K562 (cell line): ENCODE data around the gene PPM1D. TPM values are rescaled to one million over a fixed set of nuclear protein-coding genes. Genes with fewer than 3 reads are reported as not detected.

Experiments
- CBFA2T3 ChIP-seq: fragments of 450-650 bp; IDR thresholded peaks from 2 replicates; pipeline ENCODE4 v1.6.1; 2017
- GATA2 ChIP-seq: sonication (generic); formaldehyde crosslinking; IDR thresholded peaks from 2 replicates; pipeline ENCODE4 v1.4.0; 2020; ENCODE audit warnings: mild to moderate bottlenecking, missing genetic modification reagents
- MTA2 ChIP-seq: fragments of 450-650 bp; IDR thresholded peaks from 2 replicates; pipeline ENCODE4 v1.6.1; 2016; ENCODE audit warnings: low read depth
- POLR2H ChIP-seq: IDR thresholded peaks from 2 replicates; pipeline ENCODE4 v1.6.1; 2016; ENCODE audit warnings: missing genetic modification characterization, low read depth, mild to moderate bottlenecking, control low read depth, missing compliant biosample characterization, moderate library complexity
- SIN3B ChIP-seq: fragments of 450-650 bp; IDR thresholded peaks from 2 replicates; pipeline ENCODE4 v1.6.1; 2017; ENCODE audit warnings: low read depth, mild to moderate bottlenecking, moderate library complexity
- SOX6 ChIP-seq: fragments of 450-650 bp; IDR thresholded peaks from 2 replicates; pipeline ENCODE4 v1.6.1; 2014; ENCODE audit warnings: mild to moderate bottlenecking
- SRF ChIP-seq, 2 experiments: fragments of 250-450, 450-650 bp in 1 of 2; sonication (Bioruptor Pico) in 1 of 2; sonication (generic) in 1 of 2; formaldehyde crosslinking; IDR thresholded peaks; 2 replicates each; pipeline versions ENCODE4 v1.5.0 to v1.5.1; 2020 to 2022; ENCODE audit warnings: mild to moderate bottlenecking in 1 of 2, missing genetic modification reagents in 1 of 2
- SRSF9 ChIP-seq: fragments of 200-400 bp; formaldehyde crosslinking; IDR thresholded peaks from 2 replicates; pipeline ENCODE4 v1.6.1; 2017; ENCODE audit warnings: low read depth, low read length, borderline replicate concordance
- STAG1 ChIP-seq: sonication (generic); formaldehyde crosslinking; IDR thresholded peaks from 2 replicates; pipeline ENCODE4 v1.5.0; 2020; ENCODE audit warnings: missing genetic modification reagents, borderline replicate concordance
- ZKSCAN1 ChIP-seq: fragments of 150-350 bp; IDR thresholded peaks from 2 replicates; pipeline ENCODE4 v1.6.1; 2016; ENCODE audit warnings: low read depth, low read length
- ZNF76 ChIP-seq: fragments of 250-450 bp; sonication (Bioruptor Pico); IDR thresholded peaks from 2 replicates; pipeline ENCODE4 v1.4.0; 2020; ENCODE audit warnings: mild to moderate bottlenecking, moderate library complexity, borderline replicate concordance
- polyA plus RNA-seq, 8 experiments: library from polyadenylated mRNA; depleted of rRNA in 4 of 8; stranded (reverse) in 5 of 8; unstranded in 3 of 8; fragments of >200 nt; fragmentation: Nextera tagmentation in 2 of 8; fragmentation: Illumina TruSeq in 1 of 8; extraction: Ambion mirVana in 2 of 8; extraction: Trizol in 1 of 8; gene quantifications; 2 replicates each; pipeline versions ENCODE4 v1.2.1 to v1.2.3, GENCODE V29; 2011 to 2014; ENCODE audit warnings: inconsistent platforms in 1 of 8, missing spikeins in 1 of 8
- total RNA-seq, 7 experiments: library from RNA; depleted of rRNA in 6 of 7; stranded (reverse); fragments of >200 nt in 6 of 7; fragmentation: Illumina TruSeq in 2 of 7; extraction: Trizol in 2 of 7; gene quantifications; 2 replicates each; pipeline versions ENCODE4 v1.2.1 to v1.2.3, GENCODE V29; 2011 to 2021; ENCODE audit warnings: low replicate concordance in 1 of 7
- TF ChIP-seq, protein P1 (sequence below): fragments of 150-350 bp; IDR thresholded peaks from 2 replicates; pipeline ENCODE4 v1.6.1; 2014; ENCODE audit warnings: low read depth, mild to moderate bottlenecking, low read length, borderline replicate concordance
- TF ChIP-seq, protein P2 (sequence below): fragments of 200-800 bp; sonication (Bioruptor generic); IDR thresholded peaks from 2 replicates; pipeline ENCODE4 v1.6.1; 2016; ENCODE audit warnings: missing genetic modification characterization, missing compliant biosample characterization
- TF ChIP-seq, protein P3 (sequence below): fragments of 450-650 bp; IDR thresholded peaks from 2 replicates; pipeline ENCODE4 v1.7.0; 2016; ENCODE audit warnings: borderline replicate concordance
- TF ChIP-seq, protein P4 (sequence below), 3 experiments: fragments of 200-800 bp in 1 of 3; sonication (Bioruptor generic) in 1 of 3; sonication (generic) in 1 of 3; formaldehyde crosslinking in 1 of 3; IDR thresholded peaks; 2 replicates each; pipeline versions ENCODE4 v1.6.1 to v1.8.0; 2016 to 2022; ENCODE audit warnings: mild to moderate bottlenecking in 2 of 3, missing compliant biosample characterization in 2 of 3, missing genetic modification characterization in 2 of 3, missing genetic modification reagents in 1 of 3

The PPM1D gene
- total and polyA plus RNA-seq, 9 of the 15 experiments (the other 6 are each of a cell fraction or from before 2014, with no cell fraction given): 2.1 to 19.0 (median 7.8) TPM

DNA sequence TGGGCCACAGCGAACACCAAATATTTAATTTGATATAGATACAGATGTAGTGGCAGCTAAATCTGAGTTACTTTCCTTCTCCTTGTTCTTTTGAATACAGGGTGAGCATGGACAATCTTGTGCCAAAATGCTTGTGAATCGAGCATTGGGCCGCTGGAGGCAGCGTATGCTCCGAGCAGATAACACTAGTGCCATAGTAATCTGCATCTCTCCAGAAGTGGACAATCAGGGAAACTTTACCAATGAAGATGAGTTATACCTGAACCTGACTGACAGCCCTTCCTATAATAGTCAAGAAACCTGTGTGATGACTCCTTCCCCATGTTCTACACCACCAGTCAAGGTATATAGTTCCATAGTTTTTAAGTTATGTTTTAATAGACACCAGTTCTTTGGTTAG, 56.5 kb downstream of the PPM1D start (continued):
- TF ChIP-seq, protein P1, sequence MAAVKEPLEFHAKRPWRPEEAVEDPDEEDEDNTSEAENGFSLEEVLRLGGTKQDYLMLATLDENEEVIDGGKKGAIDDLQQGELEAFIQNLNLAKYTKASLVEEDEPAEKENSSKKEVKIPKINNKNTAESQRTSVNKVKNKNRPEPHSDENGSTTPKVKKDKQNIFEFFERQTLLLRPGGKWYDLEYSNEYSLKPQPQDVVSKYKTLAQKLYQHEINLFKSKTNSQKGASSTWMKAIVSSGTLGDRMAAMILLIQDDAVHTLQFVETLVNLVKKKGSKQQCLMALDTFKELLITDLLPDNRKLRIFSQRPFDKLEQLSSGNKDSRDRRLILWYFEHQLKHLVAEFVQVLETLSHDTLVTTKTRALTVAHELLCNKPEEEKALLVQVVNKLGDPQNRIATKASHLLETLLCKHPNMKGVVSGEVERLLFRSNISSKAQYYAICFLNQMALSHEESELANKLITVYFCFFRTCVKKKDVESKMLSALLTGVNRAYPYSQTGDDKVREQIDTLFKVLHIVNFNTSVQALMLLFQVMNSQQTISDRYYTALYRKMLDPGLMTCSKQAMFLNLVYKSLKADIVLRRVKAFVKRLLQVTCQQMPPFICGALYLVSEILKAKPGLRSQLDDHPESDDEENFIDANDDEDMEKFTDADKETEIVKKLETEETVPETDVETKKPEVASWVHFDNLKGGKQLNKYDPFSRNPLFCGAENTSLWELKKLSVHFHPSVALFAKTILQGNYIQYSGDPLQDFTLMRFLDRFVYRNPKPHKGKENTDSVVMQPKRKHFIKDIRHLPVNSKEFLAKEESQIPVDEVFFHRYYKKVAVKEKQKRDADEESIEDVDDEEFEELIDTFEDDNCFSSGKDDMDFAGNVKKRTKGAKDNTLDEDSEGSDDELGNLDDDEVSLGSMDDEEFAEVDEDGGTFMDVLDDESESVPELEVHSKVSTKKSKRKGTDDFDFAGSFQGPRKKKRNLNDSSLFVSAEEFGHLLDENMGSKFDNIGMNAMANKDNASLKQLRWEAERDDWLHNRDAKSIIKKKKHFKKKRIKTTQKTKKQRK: no peak
- no peak for TF ChIP-seq ZNF76
- peak; percentile 79 for TF ChIP-seq CBFA2T3
- TF ChIP-seq SOX6: no peak
- TF ChIP-seq MTA2: 0 out of 2 replicates have a peak, but pooled peaks have one; percentile 29
- no peak for TF ChIP-seq SIN3B
- 0 out of 2 replicates have a peak, but pooled peaks have one; percentile 17 for TF ChIP-seq GATA2
- TF ChIP-seq, protein P2, sequence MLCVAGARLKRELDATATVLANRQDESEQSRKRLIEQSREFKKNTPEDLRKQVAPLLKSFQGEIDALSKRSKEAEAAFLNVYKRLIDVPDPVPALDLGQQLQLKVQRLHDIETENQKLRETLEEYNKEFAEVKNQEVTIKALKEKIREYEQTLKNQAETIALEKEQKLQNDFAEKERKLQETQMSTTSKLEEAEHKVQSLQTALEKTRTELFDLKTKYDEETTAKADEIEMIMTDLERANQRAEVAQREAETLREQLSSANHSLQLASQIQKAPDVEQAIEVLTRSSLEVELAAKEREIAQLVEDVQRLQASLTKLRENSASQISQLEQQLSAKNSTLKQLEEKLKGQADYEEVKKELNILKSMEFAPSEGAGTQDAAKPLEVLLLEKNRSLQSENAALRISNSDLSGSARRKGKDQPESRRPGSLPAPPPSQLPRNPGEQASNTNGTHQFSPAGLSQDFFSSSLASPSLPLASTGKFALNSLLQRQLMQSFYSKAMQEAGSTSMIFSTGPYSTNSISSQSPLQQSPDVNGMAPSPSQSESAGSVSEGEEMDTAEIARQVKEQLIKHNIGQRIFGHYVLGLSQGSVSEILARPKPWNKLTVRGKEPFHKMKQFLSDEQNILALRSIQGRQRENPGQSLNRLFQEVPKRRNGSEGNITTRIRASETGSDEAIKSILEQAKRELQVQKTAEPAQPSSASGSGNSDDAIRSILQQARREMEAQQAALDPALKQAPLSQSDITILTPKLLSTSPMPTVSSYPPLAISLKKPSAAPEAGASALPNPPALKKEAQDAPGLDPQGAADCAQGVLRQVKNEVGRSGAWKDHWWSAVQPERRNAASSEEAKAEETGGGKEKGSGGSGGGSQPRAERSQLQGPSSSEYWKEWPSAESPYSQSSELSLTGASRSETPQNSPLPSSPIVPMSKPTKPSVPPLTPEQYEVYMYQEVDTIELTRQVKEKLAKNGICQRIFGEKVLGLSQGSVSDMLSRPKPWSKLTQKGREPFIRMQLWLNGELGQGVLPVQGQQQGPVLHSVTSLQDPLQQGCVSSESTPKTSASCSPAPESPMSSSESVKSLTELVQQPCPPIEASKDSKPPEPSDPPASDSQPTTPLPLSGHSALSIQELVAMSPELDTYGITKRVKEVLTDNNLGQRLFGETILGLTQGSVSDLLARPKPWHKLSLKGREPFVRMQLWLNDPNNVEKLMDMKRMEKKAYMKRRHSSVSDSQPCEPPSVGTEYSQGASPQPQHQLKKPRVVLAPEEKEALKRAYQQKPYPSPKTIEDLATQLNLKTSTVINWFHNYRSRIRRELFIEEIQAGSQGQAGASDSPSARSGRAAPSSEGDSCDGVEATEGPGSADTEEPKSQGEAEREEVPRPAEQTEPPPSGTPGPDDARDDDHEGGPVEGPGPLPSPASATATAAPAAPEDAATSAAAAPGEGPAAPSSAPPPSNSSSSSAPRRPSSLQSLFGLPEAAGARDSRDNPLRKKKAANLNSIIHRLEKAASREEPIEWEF (CRISPR knock-in tag): no peak
- TF ChIP-seq, protein P3, sequence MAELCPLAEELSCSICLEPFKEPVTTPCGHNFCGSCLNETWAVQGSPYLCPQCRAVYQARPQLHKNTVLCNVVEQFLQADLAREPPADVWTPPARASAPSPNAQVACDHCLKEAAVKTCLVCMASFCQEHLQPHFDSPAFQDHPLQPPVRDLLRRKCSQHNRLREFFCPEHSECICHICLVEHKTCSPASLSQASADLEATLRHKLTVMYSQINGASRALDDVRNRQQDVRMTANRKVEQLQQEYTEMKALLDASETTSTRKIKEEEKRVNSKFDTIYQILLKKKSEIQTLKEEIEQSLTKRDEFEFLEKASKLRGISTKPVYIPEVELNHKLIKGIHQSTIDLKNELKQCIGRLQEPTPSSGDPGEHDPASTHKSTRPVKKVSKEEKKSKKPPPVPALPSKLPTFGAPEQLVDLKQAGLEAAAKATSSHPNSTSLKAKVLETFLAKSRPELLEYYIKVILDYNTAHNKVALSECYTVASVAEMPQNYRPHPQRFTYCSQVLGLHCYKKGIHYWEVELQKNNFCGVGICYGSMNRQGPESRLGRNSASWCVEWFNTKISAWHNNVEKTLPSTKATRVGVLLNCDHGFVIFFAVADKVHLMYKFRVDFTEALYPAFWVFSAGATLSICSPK: no peak
- TF ChIP-seq STAG1 (CRISPR knock-in tag): no peak
- TF ChIP-seq, protein P4, sequence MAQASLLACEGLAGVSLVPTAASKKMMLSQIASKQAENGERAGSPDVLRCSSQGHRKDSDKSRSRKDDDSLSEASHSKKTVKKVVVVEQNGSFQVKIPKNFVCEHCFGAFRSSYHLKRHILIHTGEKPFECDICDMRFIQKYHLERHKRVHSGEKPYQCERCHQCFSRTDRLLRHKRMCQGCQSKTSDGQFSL (CRISPR knock-in tag; IDR thresholded peaks at IDR 0.05): no peak
- TF ChIP-seq, protein P4 (tag; IDR thresholded peaks at IDR 0.05): no peak
- no peak for TF ChIP-seq POLR2H (tag)
- TF ChIP-seq SRF (CRISPR knock-in tag; IDR thresholded peaks at IDR 0.05): no peak
- no peak for TF ChIP-seq ZKSCAN1
- TF ChIP-seq SRSF9: no peak
